ENCODE measurements around the gene CTNND1.

GRCh38 chr11:57805780-57806179 is 44.2 kb downstream of the CTNND1 start:
- TF ChIP-seq POLR2AphosphoS5 (IDR thresholded peaks at IDR 0.05) (no peak), CTCF (IDR thresholded peaks at IDR 0.05) (no peak)

Data from gastroesophageal sphincter (tissue), 3 donors.